Choroid plexus epithelial cell (primary cell): ENCODE results near the gene GEMIN5.

Experiments used
- DNase-seq: peaks from one replicate; pipeline ENCODE4 v3.0.0-alpha.2; 2010; ENCODE audit warnings: low read depth
- H3K4me3 ChIP-seq: 2 replicates; pipeline ENCODE4 v1.5.1; 2011; ENCODE audit warnings: low read depth, mild to moderate bottlenecking, control low read depth, low read length, moderate library complexity
- TF ChIP-seq, protein P1 (sequence below): conservative IDR thresholded peaks from 2 replicates; pipeline ENCODE4 v1.5.1; 2011; ENCODE audit warnings: low read depth, mild to moderate bottlenecking, control low read depth, inconsistent platforms, low read length, moderate library complexity

The GEMIN5 gene

DNA sequence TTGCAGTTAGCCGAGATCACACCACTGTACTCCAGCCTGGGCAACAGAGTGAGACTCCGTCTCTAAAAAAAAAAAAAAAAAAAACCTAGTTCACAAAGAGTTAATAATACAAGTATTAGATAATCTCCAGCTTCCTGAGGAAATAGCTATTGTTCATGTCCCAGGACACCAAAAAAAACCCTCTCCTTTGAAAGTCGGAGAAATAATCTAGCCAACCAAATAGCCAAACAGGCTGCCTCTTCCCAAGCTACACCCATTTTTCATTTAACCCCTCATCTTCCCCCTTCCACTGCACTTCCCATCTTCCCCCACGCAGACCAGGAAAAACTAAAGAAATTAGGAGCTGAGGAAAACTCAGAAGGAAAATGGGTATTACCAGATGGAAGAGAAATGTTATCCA is 56.0 kb downstream of the GEMIN5 start:
- H3K4me3 ChIP-seq, result no peak overlapping the region
- no peak for DNase-seq

DNA sequence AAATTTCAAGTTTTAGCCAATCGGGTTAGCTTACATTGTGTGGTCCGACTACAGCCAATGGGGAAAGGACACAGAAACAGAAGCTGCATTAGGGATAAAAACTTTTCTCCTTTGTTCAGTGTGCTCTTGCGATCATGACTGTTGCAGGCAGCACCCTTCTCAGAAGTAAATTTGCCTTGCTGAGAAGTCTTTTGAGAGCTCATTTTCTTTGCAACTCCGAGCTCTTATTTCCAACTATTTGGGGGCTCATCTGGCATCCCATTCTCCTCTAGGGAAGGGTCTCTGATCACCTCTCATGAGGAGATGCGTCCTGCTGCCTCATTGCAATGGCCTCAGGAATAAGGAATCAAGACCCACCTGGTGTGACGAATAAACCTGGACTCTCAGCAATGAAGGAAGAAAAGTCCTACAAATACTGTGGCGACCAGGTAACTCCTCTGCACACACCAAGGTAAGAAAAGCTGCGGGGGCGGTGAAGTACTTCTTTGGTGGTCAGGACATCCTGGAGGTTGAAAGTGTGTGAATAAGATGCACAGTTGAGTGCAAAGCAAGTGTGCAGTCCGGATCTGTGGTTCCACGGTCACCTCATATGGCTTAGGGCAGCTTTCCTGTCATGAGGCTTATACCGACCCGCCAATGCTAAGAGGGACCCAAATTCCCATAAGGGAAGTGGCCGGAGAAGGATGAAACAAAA is 59.2 kb downstream of the GEMIN5 start:
- DNase-seq, result peak; percentile 15
- TF ChIP-seq, protein P1, sequence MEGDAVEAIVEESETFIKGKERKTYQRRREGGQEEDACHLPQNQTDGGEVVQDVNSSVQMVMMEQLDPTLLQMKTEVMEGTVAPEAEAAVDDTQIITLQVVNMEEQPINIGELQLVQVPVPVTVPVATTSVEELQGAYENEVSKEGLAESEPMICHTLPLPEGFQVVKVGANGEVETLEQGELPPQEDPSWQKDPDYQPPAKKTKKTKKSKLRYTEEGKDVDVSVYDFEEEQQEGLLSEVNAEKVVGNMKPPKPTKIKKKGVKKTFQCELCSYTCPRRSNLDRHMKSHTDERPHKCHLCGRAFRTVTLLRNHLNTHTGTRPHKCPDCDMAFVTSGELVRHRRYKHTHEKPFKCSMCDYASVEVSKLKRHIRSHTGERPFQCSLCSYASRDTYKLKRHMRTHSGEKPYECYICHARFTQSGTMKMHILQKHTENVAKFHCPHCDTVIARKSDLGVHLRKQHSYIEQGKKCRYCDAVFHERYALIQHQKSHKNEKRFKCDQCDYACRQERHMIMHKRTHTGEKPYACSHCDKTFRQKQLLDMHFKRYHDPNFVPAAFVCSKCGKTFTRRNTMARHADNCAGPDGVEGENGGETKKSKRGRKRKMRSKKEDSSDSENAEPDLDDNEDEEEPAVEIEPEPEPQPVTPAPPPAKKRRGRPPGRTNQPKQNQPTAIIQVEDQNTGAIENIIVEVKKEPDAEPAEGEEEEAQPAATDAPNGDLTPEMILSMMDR, result no peak
- no peak overlapping the region for H3K4me3 ChIP-seq

More for the DNA sequence above, 56.0 kb downstream of the GEMIN5 start:
- TF ChIP-seq, protein P1, result no peak

DNA sequence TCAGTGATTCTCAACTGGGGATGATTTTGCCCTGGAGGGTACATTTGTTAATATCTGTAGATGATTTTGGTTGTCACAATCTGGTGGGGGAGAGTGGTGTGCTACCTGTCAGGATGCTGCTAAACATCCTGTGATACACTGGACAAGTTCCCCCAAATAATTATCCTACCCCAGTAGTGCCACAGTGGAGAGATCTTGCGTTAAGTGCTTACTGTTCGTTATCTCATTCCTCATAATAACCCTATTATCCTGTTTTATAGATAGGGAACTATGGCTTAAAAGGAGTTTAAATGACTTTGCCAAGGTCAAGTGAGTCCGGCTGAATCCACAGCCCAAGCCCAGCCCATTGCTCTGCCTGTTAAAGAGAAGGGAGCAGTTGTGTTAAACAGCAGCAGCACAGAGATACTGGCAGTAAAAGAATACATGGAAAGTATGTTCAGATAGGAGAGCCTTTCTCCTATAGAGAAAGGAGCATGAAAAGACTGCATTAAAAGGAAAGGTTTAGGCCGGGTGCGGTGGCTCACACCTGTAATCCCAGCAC is 64.2 kb downstream of the GEMIN5 start:
- TF ChIP-seq, protein P1, result no peak
- no peak overlapping the region for H3K4me3 ChIP-seq
- DNase-seq, result no peak

DNA sequence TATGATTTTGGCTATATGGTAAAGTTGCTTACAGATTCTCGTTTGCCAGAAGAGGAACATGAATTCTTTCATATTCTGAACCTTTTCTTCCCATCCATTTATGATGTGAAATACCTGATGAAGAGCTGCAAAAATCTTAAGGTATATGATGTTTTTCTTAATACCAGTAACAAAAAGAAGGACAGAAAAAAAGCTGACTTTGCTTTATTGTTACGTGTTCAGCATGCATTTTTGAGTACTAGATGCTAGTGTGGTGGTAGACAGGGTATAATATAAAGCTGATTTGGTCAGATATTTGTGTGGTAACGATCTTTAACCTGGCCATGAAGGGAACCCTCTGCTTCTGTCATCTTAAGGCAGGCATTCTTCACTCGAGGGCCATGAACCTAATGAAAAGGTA is 66.3 kb downstream of the GEMIN5 start:
- no peak overlapping the region for H3K4me3 ChIP-seq
- no peak for DNase-seq
- TF ChIP-seq, protein P1, result no peak

DNA sequence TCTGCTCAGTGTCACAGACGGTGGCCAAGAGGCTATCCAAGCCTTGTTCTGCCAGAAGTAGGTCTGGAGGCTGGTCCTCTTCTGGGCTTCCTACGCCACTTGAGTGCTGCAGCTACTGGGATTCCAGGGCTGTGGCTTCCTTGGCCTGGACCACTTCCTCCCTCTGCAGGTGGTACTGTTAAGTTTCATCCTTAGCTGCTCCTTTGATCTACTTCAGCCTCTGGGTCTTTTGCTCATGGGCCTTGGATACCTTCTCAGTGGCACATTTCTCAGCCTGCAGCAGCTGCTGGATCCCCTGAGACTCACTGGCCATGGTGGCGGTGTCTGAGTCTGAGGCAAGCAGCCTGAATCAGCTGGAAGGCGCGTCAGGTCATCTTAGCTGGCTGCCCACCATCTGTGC is 69.3 kb downstream of the GEMIN5 start:
- TF ChIP-seq, protein P1, result peak; percentile 55
- H3K4me3 ChIP-seq, result no peak overlapping the region
- peak; percentile 58 for DNase-seq

DNA sequence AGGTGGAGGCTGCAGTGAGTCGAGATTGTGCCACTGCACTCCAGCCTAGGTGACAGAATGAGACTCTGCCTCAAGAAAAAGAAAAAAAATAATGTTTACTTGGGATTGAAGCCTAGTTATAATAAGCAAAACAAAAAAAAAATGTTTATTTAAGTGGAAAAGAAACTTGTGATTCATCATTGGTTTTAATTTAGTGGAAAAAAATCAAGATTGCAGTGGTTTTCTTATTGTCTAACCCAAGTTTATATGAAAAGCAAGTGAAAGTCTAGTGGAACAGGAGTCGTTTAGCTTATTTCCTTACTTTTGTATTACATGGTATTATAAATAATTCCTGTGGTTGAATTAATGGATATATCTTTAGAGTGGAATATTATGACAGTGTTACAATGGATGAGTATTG is 71.2 kb downstream of the GEMIN5 start:
- no peak overlapping the region for H3K4me3 ChIP-seq
- TF ChIP-seq, protein P1, result no peak
- no peak for DNase-seq
